GM18519 (cell line): ENCODE results near the gene F2RL2.

Experiments used
- ATAC-seq: cut with Tn5 transposase; IDR thresholded peaks from one replicate; pipeline ENCODE4 v1.9.1; 2021; ENCODE audit warnings: mild to moderate bottlenecking, moderate library complexity; ENCODE audit not compliant: unreplicated experiment, low FRiP score

F2RL2 gene

DNA sequence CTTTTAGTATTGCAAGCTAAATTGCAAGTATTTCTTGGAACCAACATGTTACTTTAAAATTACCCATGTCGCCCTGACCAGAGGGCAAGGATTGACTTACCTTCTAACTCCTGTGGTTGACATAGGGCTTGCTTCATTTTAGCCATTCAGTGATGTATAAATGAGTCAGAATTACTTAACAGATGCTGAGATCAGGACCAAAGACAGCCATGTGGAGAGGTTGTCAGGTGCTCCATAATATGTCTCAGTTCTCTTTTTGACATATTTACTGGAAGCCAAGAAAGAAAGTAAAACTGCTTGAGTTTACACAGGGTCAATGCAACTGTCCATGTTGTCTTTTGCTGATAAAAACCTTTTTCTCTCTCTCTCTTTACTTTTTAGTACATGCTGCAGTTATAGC is 33.2 kb downstream of the F2RL2 start:
- peak; percentile 78 for ATAC-seq

DNA sequence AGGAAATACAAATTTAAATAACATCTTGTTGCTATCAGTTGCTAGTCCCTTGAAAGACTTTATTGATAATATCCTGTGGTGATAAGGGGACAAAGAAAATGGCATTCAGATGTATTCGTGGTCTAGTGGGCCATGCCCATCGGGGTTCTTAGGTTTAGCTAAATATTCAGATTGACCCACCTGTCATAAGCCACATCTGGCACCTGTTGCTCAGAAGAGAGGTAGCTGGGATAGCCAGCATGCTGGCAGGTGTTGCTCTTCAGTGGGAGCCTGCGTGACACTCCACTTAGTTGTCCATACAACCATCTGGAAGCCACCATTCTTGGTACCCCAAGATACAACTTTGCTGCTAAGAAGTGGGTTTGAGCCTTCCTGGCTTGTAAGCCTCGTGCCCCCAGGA is 36.7 kb downstream of the F2RL2 start:
- ATAC-seq = no peak

DNA sequence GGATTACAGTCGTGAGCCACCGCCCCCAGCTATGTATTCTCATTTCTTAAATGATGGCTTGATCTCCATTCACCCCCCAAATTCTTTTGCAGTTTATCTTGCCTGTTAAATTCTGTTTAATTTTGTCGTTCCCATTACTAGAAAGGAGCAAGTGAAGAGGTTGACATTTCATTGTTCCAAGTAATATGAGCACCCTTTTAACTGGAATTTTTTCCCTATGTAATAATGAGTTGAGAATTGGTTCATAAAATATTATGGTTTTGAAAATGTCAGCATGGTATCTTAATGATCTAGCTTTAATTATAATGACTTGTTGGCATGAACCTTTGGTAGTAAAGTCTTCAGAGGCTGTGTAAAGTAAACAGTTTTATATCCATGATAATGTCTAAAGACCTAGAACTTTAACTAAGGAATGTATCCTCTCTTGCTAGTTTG is 37.4 kb downstream of the F2RL2 start:
- no peak for ATAC-seq

DNA sequence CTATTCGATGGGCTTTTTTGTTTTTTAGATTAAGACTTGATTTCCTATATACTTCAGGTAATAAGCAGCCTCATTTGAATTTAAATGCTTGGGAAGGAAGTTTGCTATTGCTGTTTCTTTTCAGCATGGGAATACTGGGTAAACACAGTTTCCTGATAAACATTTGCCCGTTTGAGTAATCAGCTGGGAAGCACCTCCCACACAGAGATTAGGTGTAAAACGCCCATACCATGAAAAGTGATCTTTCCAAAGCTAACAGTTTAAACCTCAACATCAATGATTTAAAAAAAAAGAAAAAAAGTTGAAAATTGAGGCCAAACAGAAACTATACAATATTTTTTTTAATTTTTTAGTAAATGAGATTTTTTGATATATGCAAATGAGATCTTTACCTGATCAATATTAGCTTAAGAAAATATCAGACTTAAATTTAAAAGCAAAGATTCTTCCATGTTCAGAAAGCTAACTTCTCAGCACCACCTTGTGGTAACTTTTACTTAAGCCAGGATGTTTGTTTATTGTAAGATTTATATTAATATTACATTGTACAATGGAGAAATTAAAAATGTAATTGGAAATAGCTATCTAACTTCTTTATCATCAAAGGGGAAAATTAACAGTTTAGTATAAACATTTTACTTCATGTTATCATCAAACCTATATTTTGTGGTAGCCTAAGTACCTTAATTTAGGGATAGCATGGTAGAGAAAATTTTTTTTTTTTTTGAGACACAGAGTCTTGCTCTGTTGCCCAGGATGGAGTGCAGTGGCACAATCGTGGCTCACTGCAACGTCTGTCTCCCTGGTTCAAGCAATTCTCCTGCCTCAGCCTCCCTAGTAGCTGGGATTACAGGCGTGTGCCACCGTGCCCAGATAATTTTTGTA is 39.8 kb downstream of the F2RL2 start:
- ATAC-seq = no peak

DNA sequence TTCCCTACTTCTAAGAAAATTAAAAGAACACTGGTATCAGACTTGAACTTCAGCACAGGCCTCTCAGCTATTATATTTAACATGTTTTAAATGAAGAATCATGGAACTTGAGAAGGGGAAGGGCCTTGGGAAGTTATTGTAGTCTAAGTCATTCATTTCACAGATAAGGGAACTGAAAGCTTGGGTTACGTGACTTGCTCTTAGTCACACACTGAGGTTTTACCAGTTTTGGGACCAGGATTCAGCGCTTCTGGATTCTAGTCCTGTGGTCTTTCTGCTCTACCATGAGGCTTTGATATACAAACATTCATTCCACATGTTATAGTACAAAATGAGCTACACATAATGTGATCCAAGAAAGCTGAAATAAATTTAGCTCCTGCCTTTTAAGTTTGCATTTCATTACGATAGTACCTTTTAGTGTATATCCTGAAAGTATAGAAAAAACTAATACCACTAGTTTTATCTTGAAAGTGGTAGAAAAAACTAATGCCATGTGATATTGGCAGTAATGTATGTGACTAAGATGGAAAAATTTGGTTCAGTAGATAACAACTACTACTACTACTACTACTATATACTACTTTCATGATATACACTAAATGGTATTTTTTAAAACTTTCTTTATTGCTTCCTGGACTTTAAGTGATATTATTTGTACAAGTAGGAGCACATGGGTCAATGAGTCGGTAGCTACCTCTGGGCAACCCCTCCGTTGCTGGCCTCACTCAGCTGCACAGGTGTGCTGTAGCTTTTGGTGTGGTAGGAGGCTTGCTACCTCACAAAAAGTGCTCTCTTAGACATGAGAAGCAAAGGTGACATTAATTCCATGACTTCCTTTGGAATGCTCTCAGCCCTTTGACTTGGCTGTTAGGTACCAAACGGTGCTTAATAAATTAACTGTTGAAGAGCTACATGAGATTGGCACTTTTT is 40.7 kb downstream of the F2RL2 start:
- peak; percentile 81 for ATAC-seq

DNA sequence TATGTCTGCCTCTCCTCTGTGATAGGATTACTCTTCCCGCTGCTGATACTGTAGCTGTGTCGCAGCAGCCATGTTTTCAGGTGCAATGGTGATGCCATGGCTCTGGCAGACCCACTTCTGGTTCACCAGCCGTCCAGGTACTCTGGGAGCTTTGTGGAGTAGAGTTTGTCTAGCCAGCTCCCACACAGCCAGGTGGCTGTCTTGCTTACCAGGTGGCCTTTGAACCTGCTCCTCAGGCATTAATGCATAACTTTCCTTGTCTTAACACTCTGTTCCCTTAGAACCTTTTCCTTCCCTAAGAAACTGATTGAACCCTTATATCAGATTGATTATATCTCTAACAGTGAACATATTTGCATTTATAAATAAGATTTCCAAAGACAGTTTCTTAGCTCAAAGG is 42.2 kb downstream of the F2RL2 start:
- no peak for ATAC-seq

DNA sequence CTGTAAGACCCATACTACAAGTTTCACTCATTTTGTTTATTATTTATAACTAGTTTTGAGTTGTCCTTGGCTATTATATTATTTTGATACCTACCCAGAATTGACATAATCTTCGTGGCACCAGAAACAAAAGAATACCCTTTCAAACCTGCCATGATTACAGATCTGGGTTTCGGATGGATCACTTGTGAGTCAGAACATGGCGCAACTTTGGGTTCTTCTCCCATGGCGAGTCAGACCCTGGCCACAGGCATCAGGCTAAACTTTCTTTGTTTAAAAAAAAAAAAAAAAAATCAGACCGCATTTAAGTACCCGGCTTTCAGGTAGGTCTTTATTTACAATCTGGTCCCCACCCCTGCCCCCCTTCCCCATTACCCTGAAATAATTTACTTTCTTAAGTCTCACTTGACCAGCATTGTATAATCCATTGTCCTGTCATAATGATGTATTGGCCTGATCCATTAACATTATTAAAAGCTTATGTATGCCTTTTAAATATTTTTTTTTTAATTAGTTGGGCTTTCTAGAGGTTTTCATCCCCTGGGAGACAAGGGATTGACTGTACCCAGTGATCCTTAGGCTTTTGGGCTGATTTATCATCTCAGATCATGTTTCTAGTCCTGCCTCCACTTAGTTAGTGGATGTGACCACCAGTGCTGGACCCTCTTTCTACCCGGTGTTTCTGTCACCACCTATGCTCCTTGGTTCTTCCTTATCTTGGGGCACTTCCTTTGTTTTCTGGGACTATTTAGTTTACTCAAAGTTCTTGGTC is 43.9 kb downstream of the F2RL2 start:
- ATAC-seq = no peak

DNA sequence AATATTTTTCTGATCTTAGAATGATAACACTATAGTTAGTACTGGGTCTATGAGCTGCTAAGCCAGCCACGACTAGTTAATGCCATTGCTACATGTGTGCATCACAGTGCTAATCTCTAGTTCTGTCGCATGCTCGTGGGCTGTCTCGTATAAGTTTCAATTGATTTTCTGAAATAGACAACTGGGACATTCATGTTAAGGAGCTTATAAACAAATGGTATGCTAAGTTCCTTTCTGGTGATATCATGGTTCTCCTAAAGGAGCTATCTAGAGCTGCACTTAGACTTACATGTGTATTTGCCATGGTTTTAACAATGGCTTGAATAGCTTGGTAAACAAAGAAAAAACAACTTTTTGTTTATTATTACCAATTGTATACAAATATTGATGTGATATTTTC is 46.2 kb downstream of the F2RL2 start:
- ATAC-seq = no peak

DNA sequence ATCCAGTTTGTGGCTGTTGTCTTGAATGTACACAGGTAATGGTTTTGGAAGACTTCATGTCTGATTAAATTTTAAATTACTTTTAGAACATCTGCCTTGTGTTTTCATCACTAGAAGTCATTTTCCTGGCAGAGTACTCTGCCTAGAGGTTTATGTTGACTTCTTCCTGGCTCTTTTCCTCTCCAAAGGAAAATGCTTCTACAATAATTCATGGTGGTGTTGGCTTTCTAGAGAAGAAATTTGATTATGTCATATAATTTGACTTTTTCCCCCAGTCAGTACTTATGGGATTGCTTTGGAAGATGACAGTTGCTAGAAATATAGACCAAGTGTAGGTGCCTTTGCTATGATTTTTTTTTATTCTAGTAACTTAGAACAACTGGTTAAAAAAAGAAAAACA is 46.8 kb downstream of the F2RL2 start:
- ATAC-seq = no peak

DNA sequence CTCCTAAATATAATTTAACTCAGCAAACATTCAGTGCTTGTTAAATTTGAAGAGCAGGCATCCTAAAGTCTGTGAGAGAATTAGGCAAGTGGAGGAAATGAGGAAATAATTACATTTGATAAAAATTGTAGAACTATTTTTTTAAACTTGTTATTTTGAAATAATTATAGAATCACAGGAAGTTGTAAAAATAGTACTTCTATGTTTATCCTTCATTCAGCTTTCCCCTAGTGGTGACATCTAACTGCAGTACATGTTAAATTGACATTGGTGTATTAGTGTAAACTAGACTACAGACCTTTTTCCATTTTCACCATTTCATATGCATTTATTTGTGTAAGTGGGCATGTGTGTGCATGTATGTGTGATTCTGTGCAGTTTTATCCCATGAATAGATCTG is 51.6 kb downstream of the F2RL2 start:
- ATAC-seq = no peak

DNA sequence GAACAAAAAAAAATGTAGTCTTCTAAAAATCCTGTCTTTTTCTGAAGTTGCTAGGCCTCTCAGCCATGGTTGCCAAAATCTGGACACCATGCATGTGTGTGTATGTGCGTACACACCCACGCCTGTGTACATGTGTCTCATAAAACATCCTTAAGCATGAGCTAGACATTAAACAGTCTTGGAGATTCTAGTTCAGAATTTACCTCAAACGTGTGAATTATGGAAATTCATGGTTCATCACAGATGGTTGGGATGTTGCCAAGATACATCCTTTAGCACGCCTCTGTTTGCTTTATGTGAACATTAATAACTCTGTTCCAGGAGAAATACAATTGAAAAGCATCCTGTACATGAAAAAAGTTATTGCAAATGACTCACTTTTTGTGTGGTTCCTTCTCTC is 53.0 kb downstream of the F2RL2 start:
- ATAC-seq = no peak
